GM18526 (cell line): ENCODE results near the gene IST1.

ENCODE experiments used
- POLR2A ChIP-seq: IDR thresholded peaks from 3 replicates; pipeline ENCODE4 v1.6.1; 2011; ENCODE audit not compliant: insufficient read length; ENCODE audit errors: extremely low read depth

IST1 gene

GRCh38 chr16:71867939-71868338, 27.4 kb upstream of the IST1 start:
- TF ChIP-seq POLR2A, result no peak

DNA sequence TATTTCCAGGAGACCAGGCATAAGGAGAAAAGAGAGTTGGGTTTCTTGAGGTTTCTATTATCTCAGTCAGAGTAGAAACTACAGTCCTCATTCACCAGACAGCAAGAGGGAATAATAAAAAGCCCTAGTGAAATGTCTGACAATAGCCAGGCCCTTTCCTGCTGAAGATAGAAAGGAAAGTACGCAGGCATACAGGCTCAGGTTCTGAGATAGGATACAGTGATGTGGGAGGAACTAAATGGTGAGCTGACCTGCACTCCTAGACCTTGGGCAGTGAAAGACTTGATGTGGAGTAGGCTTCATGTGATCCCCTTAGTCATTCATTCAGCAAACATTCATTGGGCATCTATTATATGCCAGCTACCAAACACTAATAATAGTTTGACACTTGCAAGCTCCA, 26.2 kb upstream of the IST1 start:
- TF ChIP-seq POLR2A, result no peak

GRCh38 chr16:71870818-71871217, 24.5 kb upstream of the IST1 start:
- TF ChIP-seq POLR2A, result no peak

DNA sequence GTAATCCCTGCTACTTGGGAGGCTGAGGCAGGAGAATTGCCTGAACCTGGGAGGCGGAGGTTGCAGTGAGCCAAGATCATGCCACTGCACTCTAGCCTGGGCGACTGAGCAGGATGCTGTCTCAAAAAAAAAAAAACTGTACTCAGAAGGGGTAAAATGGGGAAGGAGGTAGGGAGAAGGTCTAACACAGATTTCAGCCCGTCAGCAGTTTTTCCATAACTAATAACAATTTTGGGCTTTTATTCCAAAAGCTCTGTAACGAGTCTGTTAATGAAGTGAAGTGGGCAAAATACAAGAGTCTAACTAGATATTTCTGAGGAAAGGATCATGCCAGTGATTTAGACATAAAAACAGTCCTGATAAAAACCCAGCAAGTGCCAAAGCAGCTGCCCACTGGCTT, 22.1 kb upstream of the IST1 start:
- TF ChIP-seq POLR2A, result no peak

DNA sequence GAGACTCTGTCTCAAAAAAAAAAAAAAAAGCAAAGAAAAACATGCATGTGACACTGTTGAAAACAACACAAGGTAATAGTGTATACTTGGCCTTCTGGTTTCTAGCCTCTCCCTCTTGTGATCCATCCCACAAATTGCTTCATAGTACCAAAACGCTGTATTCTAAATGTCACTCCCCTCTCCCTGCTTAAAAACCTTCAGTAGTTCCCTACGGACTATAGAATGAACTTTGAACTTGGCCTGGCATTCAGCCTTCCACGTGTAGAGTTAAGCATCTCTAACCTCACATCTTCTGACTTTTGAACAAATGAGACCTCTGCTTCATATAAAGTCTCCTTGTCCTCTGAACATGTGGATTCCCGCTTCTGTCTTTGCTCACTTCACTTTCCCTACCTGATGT, 16.4 kb upstream of the IST1 start:
- no peak for TF ChIP-seq POLR2A

- TF ChIP-seq POLR2A, result no peak
Observed at GRCh38 chr16:71880176-71880575, 15.2 kb upstream of the IST1 start.

DNA sequence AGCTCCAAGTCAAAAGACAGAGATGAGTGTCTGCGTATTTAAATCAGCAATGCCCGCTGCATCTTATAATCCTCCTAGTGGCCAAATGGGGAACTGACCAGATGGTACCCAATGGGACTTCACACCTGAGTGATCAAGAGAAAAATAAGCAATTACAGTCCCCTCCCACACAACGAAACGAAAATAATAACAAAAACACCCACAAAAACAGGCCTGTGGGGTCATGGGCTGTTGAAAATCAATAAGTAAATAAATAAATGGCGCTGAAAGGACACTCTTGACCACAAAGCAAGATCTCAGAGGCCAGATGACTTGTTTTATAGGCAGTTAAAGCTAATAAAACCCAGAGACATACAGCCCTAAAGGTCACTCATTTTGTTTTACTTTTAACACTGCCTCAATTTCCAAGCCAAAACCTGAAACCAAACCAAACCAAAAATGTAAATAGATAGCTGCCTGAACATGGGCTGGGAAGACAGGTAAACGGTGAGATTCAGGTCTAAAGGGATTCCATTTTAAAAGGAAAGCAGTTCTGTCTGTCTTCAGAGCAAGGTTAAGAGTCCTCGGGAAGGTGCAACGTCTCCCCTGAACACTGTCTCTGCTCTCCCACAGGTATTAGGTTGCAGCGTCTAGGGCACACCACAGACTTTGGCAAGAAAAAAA, 12.7 kb upstream of the IST1 start:
- no peak for TF ChIP-seq POLR2A

GRCh38 chr16:71883168-71883848, 12.0 kb upstream of the IST1 start:
- no peak for TF ChIP-seq POLR2A

DNA sequence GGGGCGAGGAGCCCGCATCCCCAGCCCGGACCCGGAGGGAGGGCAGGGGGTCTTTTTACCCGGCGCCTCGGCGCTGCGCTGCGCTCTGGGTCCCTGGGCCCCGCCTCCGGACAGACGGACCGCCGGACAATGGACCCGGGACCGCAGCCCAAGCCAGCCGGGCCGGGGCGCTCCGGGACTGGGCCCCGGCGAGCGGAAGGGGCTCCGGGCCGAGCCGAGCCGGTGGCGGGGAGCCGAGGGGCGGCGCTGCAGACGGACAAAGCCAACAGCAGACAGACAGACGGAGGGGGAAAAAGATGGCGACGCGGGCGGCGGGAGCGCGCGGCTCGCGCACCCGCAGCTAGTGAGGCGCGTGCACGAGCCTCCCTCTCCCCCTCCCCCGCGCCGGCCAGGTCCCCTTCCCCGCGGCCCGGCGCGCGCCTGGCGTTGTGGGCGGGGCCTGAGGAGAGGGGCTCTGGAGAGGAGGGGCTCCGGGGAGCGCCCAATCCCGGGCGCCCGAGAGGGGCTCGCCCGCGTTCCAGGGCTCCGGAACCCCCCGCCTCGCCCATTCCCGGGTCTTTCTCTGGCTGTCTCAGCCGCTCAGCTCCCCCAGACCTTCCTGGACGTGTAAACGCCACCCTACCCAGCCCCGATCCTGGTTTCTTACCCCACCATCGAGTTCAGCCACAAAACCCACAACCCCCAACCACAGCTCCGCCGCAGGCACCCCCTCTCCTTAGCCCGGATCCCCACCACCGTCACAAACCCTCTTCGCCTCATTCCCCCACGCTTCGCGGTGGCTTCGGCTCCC, 11.3 kb upstream of the IST1 start, which contains the start of gene ZNF821:
Gene ZNF821, minus strand, starts transcription at position 334 of the 790 bp plus-strand sequence. CDS start 4,236 bp downstream, outside the sequence.
- TF ChIP-seq POLR2A, result no peak

- no peak for TF ChIP-seq POLR2A
Observed at GRCh38 chr16:71885261-71885650, 10.1 kb upstream of the IST1 start.

DNA sequence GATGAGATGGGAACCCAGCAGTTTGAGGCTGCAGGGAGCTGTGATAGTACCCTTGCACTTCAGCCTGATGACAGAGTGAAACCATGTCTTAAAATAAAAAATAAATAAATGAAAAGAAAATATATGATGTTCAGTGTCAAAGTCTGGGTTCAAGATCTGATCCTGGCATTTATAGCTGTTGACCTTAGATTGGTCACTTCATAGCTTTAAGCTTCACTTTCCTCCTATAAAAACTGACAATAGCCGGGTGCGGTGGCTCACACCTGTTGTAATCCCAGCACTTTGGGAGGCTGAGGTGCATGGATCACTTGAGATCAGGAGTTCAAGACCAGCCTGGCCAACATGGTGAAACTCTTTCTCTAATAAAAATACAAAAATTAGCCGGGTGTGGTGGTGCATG, 6.2 kb upstream of the IST1 start:
- TF ChIP-seq POLR2A, result no peak

- no peak for TF ChIP-seq POLR2A
Observed at GRCh38 chr16:71893888-71894228, 1.5 kb upstream of the IST1 start.

GRCh38 chr16:71894229-71894920, 956 bp upstream of the IST1 start:
- TF ChIP-seq POLR2A, result no peak

GRCh38 chr16:71895679-71896365, 491 bp downstream of the IST1 start:
- TF ChIP-seq POLR2A, result no peak

GRCh38 chr16:71896764-71897368, 1.5 kb downstream of the IST1 start:
- TF ChIP-seq POLR2A, result no peak
